Activated CD4-positive, alpha-beta T cell treated with anti-CD3 and anti-CD28 coated beads, Interleukin-2, amount 50 U/mL, for 24 hours (primary cell): ENCODE results near the gene PBX2.
"Not testable (repeated sequence)": the region's sequence is repeated elsewhere in the genome, so short reads cannot be mapped to it uniquely, and the experiment has no call there.

Source experiments
- DNase-seq, 2 donors: peaks; one replicate each; pipeline ENCODE4 v3.0.0-alpha.2; 2020; ENCODE audit warnings: low read depth in 1 of 2, low spot score in 1 of 2

The PBX2 gene, protein sequence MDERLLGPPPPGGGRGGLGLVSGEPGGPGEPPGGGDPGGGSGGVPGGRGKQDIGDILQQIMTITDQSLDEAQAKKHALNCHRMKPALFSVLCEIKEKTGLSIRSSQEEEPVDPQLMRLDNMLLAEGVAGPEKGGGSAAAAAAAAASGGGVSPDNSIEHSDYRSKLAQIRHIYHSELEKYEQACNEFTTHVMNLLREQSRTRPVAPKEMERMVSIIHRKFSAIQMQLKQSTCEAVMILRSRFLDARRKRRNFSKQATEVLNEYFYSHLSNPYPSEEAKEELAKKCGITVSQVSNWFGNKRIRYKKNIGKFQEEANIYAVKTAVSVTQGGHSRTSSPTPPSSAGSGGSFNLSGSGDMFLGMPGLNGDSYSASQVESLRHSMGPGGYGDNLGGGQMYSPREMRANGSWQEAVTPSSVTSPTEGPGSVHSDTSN

DNA sequence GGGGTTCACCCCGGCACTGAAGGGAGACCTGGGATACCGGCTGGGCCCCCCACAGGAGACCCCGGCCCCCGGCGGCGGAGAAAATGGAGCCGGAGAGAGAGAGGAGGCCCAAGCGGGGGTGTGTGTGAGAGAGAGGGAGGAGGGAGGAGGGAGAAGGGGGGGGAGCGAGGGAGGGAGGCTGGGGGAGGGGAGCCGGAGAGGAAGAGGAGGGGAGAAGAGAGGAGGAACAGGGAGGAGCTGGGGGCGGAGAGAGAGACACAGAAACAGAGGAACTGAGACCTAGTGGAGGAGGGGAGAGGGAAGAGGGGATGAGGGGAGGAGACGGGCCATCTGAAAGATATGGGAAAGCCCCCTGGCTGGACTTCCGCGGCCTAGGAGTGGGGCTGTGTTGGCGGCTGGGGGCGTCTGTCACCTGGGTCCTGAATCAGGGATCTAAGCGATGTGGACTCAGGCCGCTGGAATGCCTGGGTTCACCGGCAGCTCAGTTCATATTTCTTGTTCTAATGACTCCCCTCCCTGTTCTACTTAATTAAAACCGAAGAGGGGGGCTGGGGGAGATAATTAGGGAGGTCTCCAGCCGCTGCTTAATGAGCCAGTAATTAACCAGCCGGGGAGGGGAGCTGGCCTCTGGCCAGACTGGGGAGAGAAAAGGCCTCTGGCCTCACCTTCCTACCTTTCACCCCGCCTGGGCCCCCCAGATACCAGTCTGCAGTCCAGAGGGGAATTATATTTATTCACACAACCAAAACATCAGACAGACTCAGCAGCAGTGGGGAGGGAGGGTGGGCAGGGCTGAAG lies at the start of gene PBX2:
Gene PBX2 (minus strand): TSS at position 149 of the 798 bp plus-strand sequence. CDS start 287 bp downstream, outside the sequence.
- DNase-seq = peak; percentile 49 to 82

DNA sequence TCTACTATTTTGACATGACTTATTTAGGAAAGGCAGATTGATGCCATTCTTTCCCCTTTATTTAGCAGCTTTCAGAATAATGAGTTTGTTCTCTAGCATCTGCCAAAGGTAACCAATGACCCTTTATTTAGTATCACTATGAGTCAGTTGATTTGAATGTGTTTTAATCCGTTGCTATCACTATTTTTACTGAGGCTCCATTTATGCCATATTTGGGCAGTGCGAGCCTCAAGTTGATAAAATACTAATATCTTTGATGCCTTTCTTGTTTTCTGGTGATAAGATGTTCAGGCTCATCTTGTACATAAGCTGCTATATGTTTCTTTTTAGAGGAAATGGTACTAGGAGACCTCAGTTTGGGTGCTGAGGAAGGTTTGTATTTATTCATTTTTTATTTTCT lies 49.5 kb upstream of the PBX2 start:
- no peak for DNase-seq

DNA sequence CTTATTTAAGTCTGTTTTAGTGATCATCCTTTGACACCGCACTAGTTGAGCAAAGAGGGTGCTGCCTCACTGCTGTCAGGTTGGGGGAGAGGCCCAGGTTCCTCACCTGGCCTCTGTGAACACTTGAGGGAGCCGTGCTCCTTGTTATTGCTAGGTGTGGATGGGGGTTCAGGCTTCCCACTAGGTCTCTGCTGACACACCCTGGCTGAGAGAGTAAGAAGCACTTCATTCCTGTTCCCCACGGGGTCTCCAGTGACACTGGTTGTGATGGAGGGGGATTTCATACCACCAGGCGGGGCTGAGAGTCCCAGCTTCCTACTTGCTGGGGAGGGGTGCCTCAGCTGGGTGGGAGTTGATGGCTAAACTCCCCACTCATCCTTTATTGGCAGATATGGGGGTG lies 44.9 kb upstream of the PBX2 start:
- no peak for DNase-seq

DNA sequence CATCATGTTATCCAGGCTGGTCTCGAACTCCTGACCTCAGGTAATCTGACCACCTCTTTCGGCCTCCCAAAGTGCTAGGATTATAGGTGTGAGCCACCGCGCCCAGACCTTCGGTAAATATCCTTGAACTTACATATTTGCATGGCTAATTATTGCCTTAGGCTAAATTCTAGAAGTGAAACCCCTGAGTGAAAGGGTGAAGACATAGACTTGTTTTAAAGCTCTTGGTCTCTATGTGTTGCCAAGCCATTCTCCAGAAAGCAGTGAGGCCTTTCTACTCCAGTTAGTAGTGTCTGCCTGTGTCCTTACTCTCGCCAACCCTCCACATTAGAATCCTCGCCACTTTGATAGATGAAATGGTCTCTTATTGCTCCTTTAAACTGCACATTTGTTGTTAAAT lies 36.4 kb upstream of the PBX2 start:
- no peak for DNase-seq

DNA sequence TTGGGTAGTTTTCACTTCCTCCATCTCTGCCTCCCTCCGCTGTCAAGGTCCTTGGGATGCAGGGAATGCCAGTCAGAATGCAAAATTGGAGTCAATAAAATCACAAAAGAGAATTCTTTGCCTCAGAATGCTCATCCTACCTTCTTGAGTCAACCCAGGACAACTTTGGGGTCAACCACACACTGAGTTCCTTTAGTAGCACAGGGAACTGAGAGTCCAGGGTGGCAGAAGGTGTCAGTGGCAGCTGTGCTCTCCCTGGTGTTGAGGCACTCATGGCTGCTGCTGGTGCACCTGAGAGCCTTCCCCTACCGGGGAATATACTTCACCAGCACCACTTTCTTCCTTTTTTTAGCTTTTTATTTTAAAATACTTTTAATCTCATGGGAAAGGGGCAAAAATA lies 34.7 kb upstream of the PBX2 start:
- no peak for DNase-seq

DNA sequence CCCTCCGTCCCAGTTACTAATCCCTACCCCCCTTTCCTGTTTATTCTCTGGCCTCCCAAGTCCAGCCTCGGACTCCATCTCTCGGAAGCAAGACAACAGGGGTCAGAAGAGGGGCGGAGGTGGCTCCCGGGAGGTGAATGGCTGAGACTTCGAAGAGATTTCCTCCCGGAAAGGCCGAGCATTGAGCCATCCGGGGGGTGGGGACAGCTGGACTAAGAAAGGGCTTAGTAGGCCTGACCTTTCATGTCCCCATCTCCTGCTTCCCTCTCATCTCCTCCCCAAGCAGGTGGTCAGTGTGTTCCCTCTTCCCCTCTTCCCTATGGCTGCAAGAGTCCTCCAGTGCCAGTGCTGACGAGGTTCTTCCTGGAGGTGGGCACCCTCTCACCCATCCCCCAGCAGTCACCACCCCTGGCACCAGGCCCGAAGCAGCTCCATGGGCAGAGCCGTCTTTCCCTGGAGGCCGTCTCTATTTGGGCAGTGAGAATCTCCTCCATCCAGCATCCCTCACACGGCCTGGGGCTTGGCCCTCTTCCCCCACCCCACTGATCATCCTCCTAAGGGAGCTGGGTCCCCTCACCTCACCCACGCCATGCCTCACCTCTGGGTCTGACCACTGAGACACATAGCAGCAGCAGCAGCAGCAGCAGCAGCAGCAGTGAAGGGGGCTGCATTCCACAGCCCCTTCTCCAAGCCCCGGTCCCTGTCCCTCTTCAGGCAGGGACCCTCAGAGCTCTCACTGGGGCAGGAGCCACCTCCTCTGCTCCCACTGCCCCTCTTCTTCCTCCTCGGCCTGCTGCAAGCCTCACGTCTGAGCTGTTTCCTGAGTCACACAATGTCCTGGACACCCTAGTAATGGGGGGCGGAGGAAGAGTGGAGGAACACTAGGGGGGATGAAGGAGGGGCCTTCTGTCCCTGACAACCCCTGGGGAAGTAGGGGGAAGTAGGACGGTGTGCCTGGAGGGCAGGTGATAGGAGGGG lies 33.5 kb upstream of the PBX2 start, which contains the start of gene NOTCH4:
Gene NOTCH4 (minus strand): TSS at position 810 of the 978 bp plus-strand sequence. CDS start 139 bp downstream, at position 671.
- no peak for DNase-seq

DNA sequence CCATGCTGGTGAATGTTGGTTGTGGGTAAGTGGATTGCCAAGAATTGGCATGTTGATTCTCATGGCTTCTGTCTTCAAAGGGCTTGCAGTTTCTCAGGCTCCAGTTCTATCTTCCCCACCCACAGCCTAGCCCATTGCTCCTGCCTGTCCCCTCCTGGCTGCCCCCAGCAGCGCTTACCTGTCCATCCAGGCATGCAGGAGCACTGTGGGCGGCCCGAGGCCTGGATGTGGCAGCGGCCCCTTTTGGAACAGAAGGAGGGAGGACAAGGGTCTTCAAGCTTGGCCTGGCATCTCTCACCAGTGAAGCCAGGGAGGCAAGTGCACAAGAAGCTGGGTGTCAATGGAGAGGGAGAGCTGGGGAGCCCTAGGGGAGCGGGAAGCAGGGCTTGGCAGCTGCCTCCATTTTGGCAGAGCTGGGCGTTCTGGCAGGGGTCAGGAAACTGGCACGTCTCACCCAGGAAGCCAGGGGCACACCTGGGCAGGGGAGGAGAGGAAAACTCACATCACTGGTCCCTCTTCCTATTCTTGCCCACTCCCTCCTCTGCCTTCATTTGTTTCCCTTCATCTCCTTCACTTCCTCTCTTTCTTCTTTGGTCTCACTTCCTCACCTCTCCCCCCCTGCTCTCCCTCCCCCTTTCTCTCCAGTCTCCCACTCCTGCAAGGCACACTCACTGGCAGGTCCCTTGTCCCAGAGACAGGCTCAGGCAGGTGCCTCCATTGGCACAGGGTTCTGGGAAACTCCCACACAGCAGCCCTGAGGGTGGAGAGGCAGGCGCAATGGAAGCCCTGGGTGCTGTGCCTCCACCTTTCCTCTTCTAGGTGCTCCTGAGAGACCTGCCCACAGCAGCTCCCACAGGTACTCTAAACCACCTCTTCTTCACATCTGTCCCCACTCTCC lies 32.6 kb upstream of the PBX2 start:
- DNase-seq = no peak

DNA sequence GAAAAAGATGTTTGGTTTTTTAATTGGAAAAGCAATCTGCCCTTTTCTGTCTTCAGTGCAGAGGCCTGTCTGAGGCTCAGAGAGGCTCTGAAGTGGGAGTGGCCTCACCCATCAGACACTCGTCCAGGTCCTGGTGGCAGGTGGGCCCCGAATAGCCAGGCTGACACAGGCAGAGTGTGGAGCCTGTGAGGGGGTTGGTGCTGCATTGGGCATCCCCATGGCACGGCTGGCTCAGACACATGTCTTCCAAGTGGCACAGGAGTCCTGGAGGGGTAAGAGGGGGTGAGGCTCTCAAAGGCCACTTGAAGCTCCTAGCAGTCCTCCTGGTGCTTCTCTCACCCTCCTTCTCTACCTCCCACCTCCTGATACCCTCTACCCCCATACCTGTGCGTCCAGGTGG lies 30.0 kb upstream of the PBX2 start:
- no peak for DNase-seq

DNA sequence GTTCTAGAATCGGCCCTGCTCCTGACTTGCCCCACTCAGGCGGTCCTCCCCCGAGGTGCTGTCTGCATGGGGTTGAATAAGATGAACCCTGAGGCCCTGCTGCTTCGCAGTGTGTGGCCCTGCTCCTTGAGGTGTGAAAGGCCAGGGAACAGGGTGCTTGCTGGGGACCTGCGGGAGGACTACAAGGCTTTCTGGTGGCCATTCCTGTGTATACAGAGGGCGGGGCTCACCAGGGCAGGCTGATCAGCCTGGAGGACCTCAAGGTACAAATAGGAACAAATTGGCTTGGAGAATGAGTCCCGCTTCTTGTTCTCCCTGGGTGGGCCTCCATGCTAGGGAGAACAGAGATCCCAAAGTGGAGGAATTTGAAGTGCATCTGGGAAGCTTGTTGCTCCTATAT lies 28.2 kb upstream of the PBX2 start:
- DNase-seq = no peak

DNA sequence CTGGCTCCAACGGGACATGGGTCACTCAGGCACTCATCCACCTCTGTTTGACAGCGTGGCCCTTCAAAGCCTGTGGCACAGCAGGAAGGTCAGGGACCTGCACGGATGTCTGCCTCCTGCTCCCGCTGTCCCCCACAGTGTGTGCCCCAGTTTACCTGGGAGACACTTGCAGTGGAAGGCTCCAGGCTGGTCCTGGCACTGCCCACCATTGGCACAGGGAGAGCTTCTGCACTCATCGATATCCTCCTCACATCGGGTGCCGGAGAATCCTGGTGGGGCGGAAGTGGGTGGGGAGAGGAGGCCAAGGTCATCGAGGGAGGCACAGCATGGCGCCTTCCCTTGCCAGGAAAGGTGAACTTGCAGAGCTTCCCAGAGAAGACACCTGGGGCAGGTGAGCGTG lies 27.0 kb upstream of the PBX2 start:
- no peak for DNase-seq

DNA sequence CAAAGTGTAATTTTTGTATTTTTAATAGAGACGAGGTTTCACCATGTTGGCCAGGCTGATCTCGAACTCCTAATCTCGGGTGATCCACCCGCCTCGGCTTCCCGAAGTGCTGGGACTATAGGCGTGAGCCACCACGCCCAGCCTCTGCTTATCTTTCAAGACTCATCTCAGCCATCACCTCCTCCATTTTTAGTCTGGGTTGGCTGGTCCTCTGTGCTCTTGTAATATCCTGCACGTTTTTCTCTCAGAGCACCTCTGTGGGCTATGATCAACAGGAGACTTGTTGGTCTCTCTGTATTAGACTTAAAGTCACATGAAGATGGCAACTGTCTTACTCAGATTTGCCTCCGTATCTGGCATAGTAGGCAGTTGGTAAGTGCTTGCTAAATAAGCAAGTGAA lies 26.3 kb upstream of the PBX2 start:
- no peak for DNase-seq

DNA sequence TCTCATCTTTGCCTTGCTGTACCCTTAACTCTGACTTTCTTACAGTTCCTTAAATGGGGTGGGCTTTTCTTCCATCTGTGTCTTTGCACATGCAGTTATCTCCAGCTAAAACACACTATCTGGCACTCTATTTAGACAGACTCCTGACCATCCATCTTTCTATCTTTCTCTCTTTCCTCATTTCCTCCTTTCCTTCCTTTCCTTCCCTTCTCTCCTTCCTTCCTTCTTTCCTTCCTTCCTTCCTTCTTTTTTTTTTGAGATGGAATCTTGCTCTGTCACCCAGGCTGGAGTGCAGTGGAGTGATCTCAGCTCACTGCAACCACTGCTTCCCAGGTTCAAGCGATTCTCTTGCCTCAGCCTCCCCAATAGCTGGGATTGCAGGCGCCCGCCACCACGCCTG lies 25.6 kb upstream of the PBX2 start:
- no peak for DNase-seq

DNA sequence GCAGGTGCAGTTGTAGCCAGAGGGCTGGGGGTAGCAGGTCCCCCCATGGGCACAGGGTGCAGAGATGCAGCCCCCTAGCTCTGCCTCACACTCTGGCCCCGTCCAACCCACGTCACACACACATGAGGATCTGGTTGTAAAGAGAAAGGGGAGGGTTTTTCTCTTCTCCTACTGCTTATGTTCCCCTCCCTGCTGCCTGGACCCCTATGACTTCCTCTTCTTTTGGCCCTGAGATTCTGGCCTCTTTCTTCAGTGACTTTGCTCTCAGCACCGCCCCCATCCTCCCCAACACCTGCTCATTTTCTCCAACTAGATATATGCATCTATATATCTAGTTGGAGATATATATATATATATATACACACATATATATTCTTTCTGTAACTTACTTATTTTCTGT lies 24.1 kb upstream of the PBX2 start:
- no peak for DNase-seq

DNA sequence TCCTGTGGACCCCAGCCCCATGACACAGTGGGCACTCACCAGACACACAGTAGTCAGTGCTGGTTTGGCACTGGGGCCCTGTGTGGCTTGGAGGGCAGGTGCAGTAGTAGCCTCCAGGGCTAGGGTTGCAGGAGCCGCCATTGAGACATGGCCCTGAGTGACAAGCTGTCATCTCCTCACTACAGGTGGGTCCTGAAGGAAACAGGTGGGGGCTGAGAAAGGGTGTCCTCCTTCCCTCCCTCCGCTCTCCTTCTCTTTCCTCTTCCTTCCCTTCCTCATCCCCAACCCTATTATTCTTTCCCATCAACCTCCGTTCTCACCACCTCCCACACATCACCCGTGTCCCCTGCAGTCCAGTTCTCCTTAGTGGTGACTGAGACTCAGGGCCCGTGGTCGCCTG lies 23.6 kb upstream of the PBX2 start:
- no peak for DNase-seq

DNA sequence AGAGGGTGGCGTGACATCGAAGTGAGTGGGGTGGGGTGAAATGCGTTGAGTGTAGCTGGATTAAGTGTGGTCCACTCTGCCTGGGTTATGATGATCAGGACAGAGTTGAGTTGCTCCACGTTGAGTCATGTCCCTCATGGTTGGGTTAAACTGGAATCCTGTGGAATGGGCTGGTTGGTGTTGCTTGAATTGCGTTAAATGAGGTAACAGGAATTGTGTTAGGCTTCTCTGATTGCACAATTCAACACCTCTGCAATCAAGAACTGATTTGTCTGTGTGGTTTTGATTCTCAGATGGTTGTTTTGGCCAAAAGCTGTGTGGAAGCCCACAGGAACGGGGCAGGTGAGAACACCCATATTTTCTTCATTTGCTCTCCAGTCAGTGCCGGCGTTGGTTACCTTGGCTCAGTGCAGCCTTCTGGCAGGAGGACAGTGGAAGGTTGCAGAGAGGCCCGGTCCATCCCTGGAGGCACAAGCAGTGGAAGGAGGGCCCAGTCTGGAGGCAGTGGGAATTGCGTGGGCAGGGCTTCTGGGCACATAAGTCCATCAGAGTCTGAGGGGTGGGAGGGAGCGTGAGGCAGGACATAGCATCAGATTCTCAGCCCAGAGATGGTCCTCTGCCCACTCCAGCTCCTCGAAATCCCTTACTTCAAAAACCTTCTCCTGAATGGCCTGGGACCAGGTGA lies 22.2 kb upstream of the PBX2 start:
- no peak for DNase-seq

DNA sequence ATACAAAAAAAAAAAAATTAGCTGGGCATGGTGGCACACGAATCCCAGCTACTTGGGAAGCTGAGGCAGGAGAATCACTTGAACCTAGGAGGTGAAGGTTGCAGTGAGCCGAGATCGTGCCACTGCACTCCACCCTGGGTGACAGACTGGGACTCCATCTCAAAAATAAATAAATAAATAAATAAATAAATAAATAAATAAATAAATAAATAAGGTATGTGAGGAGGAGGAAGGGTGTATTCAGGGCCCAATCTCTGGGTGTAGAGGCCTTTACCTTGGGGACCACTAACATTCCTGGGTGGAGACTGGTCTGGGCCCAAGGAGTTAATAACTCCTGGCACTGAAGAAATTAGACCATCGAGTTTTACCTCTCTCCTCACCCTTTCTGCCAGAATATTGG lies 21.4 kb upstream of the PBX2 start:
- DNase-seq = not testable (repeated sequence)

DNA sequence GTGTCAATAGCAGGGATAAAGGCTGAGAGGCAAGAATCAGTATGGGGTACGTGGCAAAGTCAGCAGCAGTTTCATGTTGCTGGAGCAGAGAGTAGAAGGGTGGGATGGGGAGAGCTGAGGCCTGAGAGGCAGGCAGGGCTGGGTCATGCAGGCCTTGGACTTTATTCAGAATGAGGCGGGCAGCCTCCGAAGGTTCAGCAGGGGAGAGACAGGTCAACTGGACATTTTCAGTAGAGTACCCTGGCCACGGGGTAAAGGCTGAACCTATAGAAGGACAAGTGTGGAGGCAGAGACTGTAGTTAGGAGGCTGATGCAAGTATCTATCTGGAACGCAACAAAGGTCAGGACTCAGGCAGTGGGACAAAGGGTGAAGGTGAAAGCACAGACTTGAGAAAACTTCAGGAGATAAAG lies 20.2 kb upstream of the PBX2 start:
- DNase-seq = no peak

DNA sequence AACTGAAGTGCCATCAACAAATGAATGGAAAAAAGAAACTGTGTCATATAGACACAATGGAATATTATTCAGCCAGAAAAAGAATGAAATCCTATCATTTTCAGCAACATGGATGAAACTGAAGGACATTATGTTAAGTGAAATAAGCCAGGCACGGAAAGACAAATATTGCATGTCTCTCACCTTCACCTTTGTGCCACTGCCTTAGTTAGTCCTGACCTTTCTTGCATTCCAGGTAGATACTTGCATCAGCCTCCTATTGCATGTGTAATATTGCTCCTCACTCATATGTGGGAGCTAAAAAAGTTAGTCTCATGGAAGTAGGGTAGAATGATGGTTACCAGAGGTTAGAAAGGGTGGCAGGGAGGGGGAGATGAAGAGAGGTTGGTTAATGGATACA lies 19.0 kb upstream of the PBX2 start:
- no peak for DNase-seq

DNA sequence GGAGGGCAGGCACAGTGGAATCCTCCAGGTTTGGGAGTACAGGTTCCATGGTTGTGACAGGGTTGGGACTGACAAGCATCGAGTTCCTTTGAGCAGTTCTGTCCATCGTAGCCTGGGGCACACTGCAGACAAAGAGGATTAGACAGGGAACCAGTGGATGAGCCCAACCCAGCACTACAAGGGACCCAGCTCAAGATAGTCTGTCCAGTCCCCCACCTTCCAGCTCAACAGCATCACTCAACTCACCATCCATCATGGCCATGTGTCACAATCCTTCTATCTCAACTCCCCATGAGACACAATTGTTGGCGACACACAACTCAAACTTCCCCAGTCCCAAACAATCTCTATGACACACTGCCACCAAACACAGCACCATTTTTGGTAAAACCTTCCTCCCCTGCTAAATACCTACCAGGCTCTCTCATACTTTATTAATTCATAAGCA lies 14.3 kb upstream of the PBX2 start:
- DNase-seq = no peak
